GM21825 (cell line): ENCODE data around the gene CDC25B.
"Not testable (repeated sequence)": the region's sequence is repeated elsewhere in the genome, so short reads cannot be mapped to it uniquely, and the experiment has no call there.

Experiments used
- ATAC-seq: cut with Tn5 transposase; IDR thresholded peaks from one replicate; pipeline ENCODE4 v1.9.1; 2021; ENCODE audit warnings: mild to moderate bottlenecking, moderate library complexity; ENCODE audit not compliant: unreplicated experiment

CDC25B gene

GRCh38 chr20:3821996-3822395 is 25.9 kb downstream of the CDC25B start:
- ATAC-seq = no peak

GRCh38 chr20:3823881-3824280 is 27.8 kb downstream of the CDC25B start:
- no peak for ATAC-seq

DNA sequence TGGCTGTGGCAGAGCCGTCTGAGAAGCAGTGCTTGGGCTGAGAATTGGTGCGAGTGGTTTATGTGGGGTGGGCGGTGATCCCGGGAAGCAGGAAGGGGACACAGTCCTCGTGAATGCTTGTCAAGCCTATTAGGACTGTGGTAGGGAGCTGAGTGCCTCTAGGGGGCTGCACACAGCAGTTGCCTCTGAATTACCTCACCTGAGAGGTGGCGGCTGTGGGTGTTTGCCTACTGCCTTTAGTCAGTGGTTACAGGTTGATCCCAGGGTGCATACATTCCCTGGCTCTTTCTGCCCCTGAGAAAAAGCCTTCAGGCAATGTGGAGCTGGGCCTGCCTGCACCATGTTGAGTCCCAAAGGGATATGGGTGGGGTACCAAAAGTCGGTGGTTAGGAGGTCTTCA is 29.4 kb downstream of the CDC25B start:
- ATAC-seq = no peak

- ATAC-seq = no peak
Measured at GRCh38 chr20:3826420-3826819, 30.3 kb downstream of the CDC25B start.

GRCh38 chr20:3828798-3829197 is 32.7 kb downstream of the CDC25B start:
- no peak for ATAC-seq

- ATAC-seq = not testable (repeated sequence)
Measured at GRCh38 chr20:3829891-3830290, 33.8 kb downstream of the CDC25B start.

DNA sequence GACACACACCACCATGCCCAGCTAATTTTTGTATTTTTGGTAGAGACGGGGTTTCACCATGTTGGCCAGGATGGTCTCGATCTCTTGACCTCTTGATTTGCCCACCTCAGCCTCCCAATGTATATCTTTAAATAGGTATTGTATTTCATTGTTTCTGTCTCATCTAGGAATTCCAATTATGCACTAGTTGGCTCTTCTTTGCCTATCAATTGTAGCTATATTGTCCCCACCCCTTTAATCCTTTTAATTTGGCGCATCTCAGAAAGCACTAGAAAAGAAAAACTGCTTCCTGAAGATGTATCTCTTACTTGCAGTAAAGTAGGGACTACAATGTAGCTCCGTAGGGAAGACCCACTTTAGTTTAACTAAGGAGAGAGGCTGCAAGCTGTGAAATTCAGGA is 40.0 kb downstream of the CDC25B start:
- no peak for ATAC-seq

- no peak for ATAC-seq
Measured at GRCh38 chr20:3839328-3839727, 43.2 kb downstream of the CDC25B start.

GRCh38 chr20:3840201-3840600 is 44.1 kb downstream of the CDC25B start:
- ATAC-seq = not testable (repeated sequence)

DNA sequence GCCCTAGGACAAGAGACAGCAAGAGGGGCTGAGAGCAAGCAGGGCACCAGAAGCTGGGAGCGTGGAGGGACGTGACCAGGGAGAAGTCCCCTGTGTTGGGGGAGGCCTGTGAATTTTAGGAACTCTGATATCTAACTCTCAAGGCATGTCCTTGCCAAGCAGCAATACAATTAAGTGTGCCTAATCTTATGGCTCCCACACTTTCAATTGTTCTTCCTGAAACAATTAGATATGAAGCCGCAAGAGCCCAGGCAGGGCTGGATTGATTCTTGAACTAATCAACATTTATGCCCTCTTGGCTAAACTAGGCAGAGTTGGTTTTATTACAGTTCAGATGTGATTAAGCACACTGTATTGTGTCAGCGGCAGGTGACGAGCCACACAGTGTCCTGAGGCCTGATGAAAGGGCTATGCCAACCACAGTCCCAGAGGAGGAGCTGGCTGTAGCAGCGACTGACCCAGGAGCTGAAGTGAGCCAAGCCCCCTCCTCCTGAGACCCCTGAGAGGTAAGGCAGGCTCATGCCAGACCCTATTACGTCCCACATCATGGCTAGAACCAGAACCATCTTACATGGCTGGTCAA is 46.3 kb downstream of the CDC25B start:
- ATAC-seq = no peak

DNA sequence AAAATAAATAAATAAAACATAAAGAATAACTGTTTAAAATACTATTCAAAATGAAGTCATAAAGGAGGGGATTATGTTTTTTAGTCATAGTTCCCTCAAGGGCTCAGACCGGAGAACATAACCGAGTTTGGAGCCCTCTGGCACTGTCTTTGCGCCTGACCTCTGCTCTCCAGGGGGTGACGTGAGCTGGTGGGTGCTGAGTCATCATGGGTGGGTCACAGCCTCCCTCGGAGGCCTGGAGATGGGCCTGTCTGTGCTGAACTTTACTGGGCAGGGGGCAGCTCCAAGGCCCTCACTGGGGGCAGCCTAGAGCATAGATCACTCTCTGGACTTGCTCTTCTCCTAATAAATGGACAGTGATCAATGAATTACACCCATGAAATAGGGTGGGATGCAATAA is 47.4 kb downstream of the CDC25B start:
- no peak for ATAC-seq

- not testable (repeated sequence) for ATAC-seq
Measured at GRCh38 chr20:3843990-3844619, 48.0 kb downstream of the CDC25B start.

- no peak for ATAC-seq
Measured at GRCh38 chr20:3846378-3846739, 50.2 kb downstream of the CDC25B start.

DNA sequence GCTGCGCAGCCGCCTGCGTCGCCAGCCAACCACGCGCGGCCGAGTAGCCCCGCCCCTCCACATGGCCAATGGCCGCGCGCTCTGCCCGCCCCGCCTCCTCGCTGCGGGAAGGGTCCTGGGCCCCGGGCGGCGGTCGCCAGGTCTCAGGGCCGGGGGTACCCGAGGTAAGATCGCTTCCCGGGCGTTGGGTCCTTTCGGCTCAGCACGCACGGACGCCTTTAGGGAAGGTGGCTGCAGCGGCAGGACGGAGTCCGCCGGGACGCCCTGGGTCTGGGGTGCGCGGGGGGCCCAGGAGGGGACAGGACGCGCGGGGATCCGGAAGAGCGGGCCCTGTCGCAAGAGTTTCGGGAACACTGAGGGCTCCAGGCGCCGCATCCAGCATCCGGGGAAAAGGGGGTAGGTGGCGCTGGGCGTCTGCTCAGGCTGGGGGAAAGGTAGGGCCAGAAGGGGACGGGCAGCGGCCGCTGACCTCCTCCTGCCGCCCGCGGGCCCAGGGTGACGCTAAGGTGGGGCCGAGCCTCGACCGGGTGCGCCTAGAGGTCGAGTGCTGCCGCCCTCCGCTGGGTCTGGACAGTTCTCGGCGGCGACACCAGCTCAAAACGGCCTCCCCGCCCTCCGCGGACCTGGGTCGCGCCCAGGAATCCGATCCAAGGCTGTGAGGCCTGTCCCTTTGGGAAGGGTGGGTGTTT is 50.8 kb downstream of the CDC25B start, which contains the start of gene MAVS:
MAVS (plus strand) TSS at position 95 of the 689 bp plus-strand sequence. CDS start 7,791 bp downstream, outside the sequence.
- peak; percentile 95 for ATAC-seq

GRCh38 chr20:3847429-3847940 is 51.4 kb downstream of the CDC25B start:
- no peak for ATAC-seq

GRCh38 chr20:3848565-3848964 is 52.5 kb downstream of the CDC25B start:
- no peak for ATAC-seq

DNA sequence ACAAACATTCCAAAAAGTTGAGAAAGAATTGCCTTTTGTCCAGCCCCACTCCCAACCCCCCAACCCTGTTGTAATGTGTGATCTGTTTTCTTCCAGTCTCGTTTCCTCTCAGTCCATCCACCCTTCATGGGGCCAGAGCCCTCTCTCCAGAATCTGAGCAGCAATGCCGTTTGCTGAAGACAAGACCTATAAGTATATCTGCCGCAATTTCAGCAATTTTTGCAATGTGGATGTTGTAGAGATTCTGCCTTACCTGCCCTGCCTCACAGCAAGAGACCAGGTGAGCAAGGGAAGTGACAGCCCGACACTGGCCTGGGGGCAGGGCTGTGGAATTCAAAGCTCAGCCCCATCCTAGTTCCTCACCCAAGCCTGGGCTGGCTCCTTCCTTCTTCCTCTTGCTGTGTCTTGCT is 58.4 kb downstream of the CDC25B start:
- no peak for ATAC-seq
